GM12892 (cell line): ENCODE data around the gene CHCHD10.

Source experiments
- POLR2A ChIP-seq: IDR thresholded peaks from 2 replicates; pipeline ENCODE4 v1.6.1; 2011; ENCODE audit warnings: low read depth, low read length, control low read depth
- POLR2AphosphoS5 ChIP-seq: IDR thresholded peaks from 2 replicates; pipeline ENCODE4 v1.6.1; 2011; ENCODE audit warnings: low read depth, low read length, control low read depth
- TAF1 ChIP-seq: IDR thresholded peaks from 2 replicates; pipeline ENCODE4 v1.6.1; 2011; ENCODE audit warnings: low read depth, mild to moderate bottlenecking, control low read depth, low read length, borderline replicate concordance

DNA sequence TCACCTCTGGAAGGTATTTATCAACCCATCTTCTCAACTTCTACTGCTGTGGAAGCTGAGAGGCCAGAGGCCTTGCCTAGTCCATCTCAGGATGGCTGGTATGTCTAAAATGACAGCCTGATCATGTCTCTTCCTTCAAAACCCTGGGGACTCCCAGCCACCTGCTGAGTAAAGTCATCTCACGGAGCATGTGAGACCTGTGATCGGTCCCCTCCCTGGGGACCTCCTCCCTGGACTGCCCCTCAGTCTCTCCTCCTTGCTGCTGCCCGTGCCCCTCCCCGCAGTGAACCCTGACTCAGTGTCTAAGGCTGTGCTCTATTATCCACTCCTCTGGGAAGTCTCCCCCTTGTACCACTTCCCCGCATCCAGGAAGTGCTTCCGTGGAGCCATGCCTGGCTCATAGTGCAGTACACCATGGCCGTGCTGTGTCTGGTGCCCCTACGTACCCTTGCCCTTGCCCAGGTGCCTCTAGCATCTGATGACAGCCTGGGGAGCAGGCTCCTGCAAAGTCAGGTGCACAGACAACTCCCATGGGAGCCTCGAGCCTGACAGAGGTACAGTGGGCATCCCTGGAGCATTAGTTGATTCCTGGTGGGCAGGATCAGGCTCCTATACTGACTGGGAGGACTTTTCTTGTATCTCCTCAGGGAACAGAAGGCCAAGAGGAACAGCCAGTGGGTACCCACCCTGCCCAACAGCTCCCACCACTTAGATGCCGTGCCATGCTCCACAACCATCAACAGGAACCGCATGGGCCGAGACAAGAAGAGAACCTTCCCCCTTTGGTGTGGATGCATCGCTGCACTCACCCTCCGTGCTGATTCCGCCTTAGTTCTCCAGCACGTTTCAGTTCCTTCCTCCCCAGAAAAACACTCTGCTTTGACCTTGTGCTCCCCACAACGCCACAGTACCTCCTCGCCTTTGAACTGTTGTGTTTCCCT is 32.8 kb upstream of the CHCHD10 start:
- TF ChIP-seq POLR2A, result no peak; the same call in 1 of the 2 replicates
- TF ChIP-seq TAF1, result no peak
- TF ChIP-seq POLR2AphosphoS5, result no peak
